IPS-18c (cell line): Measurements from ENCODE around the gene RPL27A.

Source experiments
- H3K4me3 ChIP-seq: 2 replicates; pipeline ENCODE4 v1.7.0; 2013; ENCODE audit warnings: low read depth, mild to moderate bottlenecking, low read length, moderate library complexity; ENCODE audit not compliant: insufficient read depth
- H3K9me3 ChIP-seq: one replicate; pipeline ENCODE4 v1.6.1; 2013; ENCODE audit warnings: mild to moderate bottlenecking, low read length, moderate library complexity; ENCODE audit not compliant: control insufficient read depth, insufficient read depth

The RPL27A gene

DNA sequence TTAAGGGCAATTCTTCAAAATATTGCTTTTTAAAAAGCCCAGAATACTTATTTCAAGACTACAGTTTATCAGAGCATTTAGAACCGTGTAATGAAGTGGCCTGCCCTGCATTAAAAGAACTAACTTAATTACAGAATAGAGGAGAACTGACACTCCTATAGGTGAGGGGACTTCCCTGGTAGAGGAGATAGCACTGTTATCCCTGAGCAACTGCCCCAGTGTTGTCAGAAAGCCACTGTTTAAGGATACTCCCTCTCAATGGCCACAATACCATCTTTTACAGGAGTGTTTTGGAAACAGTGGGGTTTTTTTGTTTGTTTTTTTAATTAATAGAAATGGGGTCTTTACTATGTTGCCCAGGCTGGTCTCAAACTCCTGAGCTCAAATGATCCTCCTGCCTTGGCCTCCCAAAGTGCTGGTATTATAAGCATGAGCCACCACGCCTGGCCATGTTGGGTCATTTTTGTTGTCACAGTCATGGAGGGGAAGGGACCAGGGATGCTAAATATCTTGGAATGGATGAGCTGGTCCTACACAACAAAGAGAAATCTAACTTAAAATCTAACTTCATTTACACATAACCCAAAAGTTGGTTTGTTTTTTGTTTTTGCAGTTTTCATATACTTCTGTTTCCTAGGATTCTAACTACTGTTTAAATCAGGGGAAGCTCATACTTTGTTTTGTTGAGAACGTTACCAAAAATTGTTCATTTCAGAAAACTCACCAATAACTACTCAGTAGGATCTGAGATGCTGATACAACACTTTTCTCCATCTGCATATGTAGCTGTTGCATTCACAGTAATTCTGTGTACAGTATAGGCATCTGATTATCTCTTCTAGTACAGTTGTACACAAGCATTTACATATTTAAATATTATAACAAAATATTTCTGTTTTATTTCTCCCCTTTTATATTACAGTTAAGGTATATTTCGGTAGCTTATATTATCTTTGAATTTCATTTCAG, 8.1 kb downstream of the RPL27A start:
- H3K4me3 ChIP-seq: no peak overlapping the region
- H3K9me3 ChIP-seq: no peaks in the 10 kb centered on the region

DNA sequence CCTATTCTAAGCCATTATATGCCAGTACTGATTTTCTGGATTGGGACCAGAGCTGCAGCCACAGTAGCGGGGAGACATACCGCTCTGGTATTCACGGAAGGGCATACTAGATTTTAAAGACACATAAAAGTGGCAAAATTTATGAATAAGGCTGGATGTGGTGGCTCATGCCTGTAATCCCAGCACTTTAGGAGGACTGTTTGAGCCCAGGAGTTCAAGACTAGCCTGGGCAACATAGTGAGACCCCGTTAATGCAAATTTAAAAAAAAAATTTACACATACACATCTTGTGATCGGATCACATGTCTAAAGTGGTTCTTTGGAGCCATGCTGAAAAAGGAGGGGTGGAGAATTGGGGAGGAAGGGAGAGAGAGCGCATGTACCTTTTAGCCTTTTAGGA, 9.0 kb downstream of the RPL27A start:
- H3K9me3 ChIP-seq: no peaks in the 10 kb centered on the region
- no peak overlapping the region for H3K4me3 ChIP-seq

DNA sequence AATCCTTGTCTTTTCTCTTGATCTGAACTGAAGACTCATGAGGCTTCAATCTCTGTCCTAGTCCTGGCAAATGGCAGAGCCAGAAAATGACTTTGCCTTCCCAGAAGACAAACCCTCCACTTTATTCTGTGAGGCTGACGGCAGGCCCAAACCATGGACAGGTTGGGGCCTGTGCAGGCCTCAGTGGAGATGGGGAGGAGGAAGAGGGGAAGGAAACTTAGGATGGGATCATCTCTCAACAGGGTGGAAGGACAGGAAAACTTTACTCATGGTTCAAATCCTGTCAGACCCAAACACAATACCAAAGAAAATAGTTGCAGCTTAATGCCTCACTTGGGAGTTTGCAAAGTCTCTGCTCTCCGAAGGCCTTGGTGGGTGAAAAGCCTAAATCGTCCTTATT, 9.8 kb downstream of the RPL27A start:
- Histone ChIP-seq H3K4me3 (no peak overlapping the region), H3K9me3 (no peaks in the 10 kb centered on the region)

DNA sequence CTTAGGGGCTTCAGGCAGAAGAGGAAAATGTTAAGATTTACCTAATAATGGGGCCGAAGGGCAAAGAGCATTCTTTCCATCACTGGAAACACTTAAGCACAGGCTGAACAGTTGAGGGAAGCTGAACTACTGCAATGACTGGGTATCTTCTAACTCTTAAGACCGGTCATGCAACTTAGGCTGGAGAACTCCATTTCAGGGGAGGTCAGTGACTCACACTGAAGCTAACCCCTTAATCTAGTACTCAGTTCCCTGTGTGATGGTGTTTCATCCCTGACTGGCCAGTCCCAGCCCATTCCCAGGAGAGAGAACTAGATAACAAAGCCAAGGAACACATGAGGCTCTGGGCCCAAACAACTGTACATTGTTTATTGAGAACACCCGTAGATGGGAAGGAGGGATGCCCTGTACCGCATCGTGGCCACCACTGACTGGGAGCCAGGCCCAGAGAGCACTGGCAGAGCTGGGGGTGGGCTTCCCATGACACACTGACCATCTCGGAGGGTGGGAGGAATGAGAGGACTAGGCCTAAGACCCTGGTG, 10.5 kb downstream of the RPL27A start:
- Histone ChIP-seq H3K4me3 (no peak overlapping the region), H3K9me3 (no peaks in the 10 kb centered on the region)

DNA sequence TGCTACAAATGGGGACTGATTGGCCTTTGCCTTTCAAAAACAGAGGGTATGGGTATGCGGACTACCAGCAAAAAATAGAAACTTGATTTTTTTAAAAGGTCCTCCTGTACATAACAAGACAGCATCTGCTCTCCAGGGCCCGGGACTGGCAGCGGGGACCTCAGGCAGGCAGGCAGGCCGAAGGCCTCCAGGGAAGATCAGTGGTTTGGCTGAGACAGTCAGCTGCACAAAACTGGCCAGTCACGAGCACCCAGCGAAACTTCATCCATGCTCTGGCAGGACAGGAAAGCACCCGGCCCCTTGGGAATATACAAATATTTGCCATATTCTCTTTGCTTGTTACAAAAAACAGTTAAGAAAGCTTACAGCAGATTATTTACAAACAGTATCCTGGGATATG, 11.0 kb downstream of the RPL27A start:
- H3K4me3 ChIP-seq: no peak overlapping the region

DNA sequence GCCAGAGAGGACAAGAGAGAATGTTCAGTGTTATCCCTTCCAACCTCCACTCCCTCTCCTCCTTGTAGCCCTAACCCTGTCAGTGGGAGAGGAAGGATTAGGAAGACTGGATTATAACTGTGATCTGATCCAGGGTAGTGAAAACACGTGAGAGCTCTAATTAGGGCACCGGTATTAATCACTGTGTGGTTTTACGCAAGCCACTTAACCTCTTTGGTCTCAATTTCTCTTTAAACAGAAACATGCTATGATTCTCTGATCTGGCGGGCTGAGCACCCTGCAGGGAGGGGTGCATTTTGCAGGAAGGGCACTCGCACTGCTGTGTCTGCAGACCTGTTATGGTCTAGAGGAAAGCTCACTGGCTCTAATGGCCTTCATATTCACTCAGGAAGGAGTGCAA, 11.5 kb downstream of the RPL27A start:
- Histone ChIP-seq H3K4me3 (no peak overlapping the region), H3K9me3 (no peaks in the 10 kb centered on the region)

More for the DNA sequence above, 11.0 kb downstream of the RPL27A start:
- H3K9me3 ChIP-seq: no peaks in the 10 kb centered on the region

DNA sequence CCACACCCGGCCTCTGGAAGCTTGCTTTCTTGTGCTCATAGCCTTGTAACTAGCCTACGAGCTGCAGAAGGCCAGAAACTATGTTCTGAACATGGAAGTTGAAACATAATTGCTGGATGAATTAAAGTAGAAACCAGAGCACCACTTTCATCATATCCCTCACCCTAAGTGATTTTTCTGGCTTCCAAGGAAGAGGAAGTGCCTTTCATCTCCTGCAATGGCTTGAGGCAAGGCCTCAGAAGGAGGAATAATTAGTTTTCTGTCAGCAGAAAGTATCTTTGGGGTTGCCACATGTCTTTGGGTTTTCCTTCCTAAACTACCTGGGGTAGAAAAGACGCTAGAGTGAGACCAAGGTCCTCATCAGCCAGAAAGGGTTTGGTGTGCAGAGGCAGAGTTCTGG, 14.5 kb downstream of the RPL27A start:
- Histone ChIP-seq H3K4me3 (no peak overlapping the region), H3K9me3 (no peaks in the 10 kb centered on the region)

DNA sequence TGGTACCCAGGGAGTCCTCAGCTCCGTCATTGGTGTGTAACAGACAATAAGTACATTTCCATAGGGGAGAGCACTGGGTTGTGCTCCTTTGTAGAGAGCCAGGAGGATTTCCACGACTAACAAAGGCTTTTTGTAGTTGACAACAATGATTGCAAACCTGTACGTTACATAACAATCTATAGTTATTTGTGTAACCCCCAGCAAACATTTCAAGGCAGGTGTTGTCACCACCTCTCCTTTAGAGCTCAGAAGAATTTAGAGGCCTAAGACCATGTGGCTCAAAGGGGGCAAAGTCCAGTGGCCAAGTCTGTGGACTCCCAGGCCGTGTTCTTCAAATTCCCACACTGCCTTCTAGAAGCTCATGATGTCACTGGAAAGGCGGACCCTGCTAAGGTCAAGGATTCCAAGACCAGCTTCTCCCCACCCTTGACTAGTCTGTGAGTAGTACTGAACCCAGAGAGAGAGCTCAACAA, 15.8 kb downstream of the RPL27A start:
- Histone ChIP-seq H3K4me3 (no peak overlapping the region), H3K9me3 (no peaks in the 10 kb centered on the region)

DNA sequence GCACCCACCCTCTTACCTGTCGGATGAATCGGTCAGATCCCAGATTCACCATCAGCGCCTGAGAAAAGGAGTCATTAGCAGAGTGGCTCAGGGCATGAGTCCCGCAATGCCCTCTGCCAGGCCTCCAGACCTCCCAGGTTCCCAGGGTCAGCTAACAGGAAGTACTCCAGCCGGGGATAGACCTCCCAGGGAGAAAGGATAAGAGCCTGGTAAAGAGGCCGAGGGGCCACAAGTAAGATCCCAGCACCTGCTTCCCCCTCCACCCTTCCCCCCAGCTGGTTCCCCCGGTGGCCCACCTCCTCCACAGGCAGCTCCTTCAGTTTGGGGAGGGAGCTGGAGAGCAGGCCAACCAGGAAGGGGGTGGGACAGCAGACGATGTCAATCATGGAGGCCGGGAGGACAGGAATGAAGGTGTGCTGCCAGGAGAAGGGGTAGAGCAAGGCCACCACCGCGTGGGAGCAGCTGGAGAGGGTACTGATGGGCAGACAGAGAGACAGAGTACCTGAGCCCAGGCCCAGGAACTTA, 16.4 kb downstream of the RPL27A start:
- no peaks in the 10 kb centered on the region for H3K9me3 ChIP-seq
- H3K4me3 ChIP-seq: no peak overlapping the region

DNA sequence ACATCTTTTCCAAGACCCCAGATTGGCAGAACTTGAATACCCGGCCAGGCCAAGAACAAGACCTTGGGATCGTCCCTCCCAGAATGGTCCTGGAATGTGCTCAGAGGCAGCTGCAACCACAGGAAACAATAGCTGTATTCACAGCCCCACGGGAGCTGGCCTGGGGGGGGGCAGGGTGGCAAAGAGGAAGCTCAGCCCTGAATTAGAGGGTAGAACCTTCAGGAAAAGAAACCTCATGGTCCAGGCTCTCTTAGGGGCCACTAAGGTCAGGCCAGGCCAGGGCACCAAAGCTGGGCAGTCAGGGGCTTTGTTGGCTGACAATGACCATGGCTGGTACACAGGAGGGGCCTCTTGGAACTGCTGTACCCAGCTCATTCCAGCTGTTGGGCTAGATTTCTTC, 17.3 kb downstream of the RPL27A start:
- Histone ChIP-seq H3K4me3 (no peak overlapping the region), H3K9me3 (no peaks in the 10 kb centered on the region)

DNA sequence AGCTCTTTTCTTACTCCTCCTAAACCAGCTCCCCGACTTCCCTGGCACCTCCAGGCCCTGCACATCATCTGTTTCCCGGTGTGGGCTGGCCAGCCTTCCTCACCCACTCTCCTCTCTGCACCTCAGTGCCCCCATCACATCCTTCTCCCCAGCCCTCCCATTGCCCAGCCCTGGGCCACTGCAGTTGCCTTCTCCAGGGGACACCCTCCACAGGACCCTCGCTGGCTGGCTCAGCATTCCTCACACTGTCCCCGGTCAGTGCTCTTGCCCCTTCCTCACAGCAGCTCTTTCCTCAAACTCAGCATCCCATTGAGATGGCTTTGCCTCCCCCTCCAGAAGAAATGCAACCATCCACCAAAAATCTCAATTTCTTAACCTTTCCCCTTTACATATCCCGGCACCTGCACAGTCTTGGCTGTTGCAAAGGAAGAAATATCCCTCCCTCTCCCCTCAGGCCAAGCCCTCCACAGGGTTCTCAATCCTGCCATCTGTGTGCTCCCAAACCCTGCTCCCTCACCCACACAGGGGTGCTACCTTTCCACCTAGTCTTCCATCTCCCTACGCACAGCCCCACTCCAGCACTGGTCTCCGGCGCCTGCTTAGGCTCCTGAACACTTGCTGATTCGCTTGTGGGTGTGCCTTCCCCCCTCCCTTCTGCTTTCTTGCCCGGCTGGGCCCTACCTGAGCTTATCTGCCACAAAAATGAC, 19.5 kb downstream of the RPL27A start:
- Histone ChIP-seq H3K4me3 (no peak overlapping the region), H3K9me3 (no peaks in the 10 kb centered on the region)

DNA sequence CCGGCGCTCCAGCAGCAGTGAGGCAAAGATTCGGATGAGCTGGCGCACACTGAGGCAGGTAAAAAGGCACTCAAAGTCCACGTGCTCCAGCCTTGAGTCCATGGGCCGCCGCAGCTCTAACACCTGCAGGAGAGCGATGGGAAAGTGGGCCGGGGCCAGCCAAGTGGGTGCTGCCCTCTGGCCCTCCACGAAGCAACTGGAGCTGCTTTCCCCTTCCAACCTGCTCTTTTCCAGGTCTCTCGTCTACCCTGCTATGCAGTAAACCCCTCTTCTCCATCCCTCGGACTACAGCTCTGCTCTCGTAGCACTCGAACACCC, 20.0 kb downstream of the RPL27A start:
- no peak overlapping the region for H3K4me3 ChIP-seq
- H3K9me3 ChIP-seq: no peaks in the 10 kb centered on the region

DNA sequence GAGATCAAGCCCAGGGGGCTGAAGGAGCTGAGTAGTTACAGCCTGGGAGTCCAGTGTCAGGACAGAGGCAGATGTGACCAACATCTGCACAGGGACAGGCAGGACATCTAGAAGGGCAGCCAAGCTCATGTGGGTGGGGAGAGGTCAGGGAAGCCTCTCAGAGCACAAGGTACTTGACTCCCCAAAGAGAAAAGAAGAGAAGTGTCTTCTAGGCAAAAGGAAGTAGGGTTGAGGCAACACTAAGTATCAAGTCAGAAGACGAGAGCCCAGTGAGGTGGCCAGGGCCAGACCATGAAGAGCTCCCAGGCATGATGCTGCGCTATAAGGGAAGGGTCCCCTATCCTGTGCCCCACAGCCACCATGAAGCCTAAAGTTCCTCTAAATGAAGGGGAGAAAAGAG, 21.5 kb downstream of the RPL27A start:
- Histone ChIP-seq H3K9me3 (no peaks in the 10 kb centered on the region), H3K4me3 (no peak overlapping the region)

DNA sequence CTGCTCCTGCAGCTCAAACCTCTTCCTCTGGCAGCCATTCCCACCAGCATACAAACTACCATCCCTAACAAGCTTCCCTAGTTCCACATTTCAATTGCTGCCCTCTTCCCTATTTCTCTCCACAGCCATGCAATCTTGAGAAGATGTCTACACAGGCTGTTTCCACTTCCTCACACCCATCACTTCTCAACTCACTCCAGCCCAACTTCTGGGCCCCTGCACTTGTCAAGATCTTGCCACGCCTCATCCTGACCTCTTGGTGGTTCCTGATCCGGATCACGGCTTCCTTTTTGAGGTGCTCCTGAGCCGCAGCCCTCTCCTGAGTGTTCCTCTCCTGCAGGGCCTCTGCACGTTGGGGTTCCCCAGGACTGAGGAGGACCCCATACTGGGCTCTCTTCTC, 22.6 kb downstream of the RPL27A start:
- H3K4me3 ChIP-seq: no peak overlapping the region
- no peaks in the 10 kb centered on the region for H3K9me3 ChIP-seq

DNA sequence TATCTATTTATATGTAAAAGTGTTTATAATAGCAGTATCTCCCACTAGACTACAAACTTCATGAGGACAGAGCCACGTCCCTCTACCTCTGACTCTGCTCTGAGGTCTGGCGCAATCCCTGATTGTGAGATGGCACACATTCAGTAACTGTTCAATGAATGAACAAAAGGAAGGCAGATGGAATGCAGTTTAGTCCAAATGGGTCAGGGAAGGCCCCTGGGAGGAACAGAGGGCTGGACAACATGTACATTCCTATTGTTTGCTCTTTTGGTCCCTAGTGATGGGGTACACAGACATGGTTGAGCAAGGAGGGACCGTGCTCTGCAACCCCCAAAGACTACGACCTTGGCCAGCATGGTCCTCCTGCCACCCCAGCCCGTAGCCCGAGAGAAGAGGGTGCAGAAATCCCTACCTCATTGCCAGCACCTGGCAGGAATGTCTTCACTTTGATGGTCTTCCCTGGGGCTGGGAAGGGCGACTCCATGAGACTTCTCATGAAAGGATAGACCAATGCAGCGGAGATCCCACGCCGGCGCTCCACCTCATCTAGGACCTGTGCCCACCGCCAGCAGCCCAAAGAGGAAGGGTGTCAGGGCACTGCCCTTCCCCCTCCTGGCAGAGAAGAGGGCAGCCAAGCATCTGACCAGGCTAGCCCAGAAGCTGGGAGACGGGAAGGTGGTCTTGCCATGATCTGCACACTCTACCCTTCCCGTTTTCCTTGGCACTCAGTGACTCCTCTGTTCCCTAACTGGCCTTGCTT, 24.3 kb downstream of the RPL27A start:
- Histone ChIP-seq H3K4me3 (no peak overlapping the region), H3K9me3 (no peaks in the 10 kb centered on the region)

DNA sequence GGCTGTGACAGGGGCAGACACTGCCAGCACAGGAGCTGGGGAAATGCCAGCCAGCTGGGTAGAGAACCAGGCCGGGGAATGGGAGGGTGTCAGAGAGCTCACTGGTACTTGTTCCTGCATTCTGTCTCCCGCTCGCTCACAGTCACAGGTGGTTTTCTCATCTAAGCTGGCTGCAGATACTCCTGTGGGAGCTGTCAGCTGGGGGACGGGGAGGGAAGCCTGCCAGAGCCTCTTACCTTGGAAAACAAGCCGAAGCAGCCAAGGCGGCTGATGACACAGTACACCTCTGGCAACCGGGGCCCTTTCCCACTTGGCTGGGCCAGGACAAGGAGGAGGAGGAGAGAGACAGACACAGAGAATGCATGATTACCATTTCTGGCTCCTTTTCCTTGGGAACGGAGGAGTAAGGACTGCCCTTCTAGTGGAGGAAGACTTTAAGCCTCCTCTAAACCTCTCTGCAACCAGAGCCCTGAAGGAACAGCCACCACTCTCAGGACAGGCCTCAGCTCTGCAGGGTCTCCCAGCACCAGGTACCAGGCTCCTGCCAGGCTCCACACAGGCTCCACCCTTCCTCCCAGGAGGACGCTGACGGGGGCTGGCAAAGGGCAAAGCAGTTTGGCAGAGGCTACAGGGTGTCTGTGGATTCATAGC, 25.1 kb downstream of the RPL27A start:
- no peaks in the 10 kb centered on the region for H3K9me3 ChIP-seq
- H3K4me3 ChIP-seq: no peak overlapping the region
